GM21447 (cell line): ENCODE data around the gene SWI5.
A peak's percentile ranks its signal among the peaks of the same experiment; 100 is the strongest.

Experiments used
- ATAC-seq: cut with Tn5 transposase; IDR thresholded peaks from one replicate; pipeline ENCODE4 v1.9.1; 2021; ENCODE audit not compliant: unreplicated experiment

Gene SWI5

GRCh38 chr9:128314697-128315096 is 38.6 kb downstream of the SWI5 start:
- no peak for ATAC-seq

DNA sequence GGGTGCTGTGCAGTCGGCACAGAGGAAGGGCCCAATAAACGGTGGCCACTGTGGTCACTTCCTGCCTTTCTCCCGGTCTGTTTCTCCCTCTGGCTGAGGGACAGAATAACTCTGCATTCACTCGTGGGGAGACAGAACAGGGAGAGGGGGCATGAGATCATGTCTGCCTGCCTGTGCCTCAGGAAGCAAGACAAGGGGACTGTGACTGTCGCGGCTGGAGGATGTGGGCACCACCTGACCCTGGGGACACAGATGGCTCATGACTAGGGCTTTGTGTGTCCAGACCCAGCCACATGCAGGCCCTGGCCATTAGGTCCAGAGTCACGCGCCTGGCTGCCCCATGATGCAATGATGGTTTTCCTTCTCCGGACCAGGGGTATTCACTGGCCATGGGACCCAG is 40.3 kb downstream of the SWI5 start:
- no peak for ATAC-seq

- ATAC-seq: no peak
These were observed 41.6 kb downstream of the SWI5 start for GRCh38 chr9:128317629-128318028.

GRCh38 chr9:128321343-128321742 is 45.3 kb downstream of the SWI5 start:
- no peak for ATAC-seq

GRCh38 chr9:128321879-128322403 is 45.9 kb downstream of the SWI5 start:
- ATAC-seq: peak; percentile 21

DNA sequence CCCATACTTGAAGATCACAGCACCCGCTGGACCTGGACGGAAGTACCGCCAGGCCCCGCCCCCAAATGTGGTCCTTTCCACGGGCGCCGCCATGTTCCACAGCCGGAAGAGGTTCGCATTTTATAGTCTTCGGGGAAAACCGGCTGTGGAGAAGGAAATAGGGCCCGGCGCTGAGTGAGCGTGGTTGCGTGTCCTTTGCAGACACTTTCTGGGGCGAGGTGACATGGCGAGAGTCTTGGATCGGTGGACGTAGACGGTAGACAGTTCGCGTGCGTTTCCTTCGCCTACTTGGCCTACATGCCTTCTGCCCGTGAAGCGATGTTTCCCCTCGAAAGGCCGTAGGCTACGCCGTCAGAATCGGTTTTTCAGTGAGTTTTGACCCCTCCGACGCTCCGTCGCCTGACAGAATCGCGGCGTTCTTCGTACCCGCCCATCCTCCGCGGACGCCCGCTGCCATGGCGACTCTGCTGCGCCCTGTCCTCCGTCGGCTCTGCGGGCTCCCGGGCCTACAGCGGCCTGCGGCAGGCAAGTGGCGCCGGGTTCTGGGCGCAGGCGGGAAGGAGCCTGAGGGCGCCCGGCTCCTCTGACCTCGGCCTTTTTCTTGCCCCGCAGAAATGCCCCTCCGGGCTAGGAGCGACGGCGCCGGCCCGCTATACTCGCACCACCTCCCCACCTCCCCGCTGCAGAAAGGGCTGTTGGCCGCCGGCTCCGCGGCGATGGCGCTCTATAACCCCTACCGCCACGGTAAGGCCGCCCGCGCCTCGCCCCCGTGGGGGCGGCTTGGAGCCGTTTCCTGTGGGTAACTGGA is 46.5 kb downstream of the SWI5 start, which contains the start of the genes COQ4 and TRUB2:
Gene COQ4 (plus strand): TSS at position 436 of the 808 bp plus-strand sequence. CDS start 20 bp downstream, at position 456.
Gene TRUB2 (minus strand): TSS at position 44 of the 808 bp plus-strand sequence. CDS start 39 bp downstream, at position 5.
- ATAC-seq: peak; percentile 80

- ATAC-seq: no peak
These were observed 47.2 kb downstream of the SWI5 start for GRCh38 chr9:128323212-128323730.

DNA sequence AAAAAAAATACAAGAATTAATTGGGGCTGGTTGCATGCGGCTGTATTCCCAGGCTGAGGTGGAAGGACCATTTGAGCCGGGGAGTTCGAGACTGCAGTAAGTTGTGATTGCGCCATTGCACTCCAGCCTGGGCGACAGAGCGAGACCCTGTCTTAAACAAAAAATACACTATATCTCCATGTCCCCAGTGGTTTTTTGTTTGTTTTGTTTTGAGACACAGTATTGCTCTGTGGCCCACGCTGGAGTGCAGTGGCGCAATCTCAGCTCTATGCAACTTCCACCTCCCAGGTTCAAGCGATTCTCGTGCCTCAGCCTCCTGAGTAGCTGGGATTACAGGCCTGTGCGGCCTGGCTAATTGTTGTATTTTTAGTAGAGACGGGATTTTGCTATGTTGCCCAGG is 47.7 kb downstream of the SWI5 start:
- no peak for ATAC-seq

DNA sequence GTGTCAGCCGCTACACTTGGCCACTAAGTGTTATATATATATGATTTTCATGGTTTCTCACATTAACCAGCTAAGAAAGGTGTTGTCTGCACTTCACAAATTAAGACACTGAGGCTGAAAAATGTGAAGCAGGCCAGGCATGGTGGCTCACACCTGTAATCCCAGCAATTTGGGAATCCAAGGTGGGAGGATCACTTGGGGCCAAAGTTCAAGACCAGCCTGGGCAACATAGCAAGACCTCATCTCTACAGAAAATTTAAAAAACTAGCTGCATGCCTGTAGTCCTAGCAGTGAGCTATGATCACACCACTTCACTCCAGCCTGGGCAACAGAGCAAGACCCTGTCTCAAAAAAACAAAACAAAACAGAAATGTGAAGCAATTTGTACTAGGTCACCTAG is 48.3 kb downstream of the SWI5 start:
- no peak for ATAC-seq

DNA sequence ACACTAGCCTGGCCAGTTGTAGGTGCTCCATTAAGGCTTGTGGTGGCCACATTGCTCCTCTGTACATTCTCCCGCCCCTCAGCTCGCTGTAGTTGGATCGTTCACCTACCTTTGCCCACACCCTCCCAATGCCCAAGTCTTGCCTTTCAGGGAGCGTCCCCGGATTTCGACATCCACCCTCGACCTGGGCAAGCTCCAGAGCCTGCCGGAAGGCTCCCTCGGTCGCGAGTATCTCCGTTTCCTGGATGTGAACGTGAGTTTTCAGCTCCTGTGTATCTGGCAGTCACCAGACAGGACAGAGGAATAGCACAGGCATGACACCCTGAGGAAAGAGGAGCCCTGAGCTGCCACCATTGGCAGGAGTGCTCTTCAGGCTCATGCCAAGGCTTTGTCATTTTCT is 49.6 kb downstream of the SWI5 start:
- ATAC-seq: no peak

GRCh38 chr9:128333451-128333869 is 57.4 kb downstream of the SWI5 start:
- no peak for ATAC-seq

GRCh38 chr9:128335161-128335560 is 59.1 kb downstream of the SWI5 start:
- ATAC-seq: no peak

GRCh38 chr9:128335914-128336313 is 59.8 kb downstream of the SWI5 start:
- ATAC-seq: no peak

DNA sequence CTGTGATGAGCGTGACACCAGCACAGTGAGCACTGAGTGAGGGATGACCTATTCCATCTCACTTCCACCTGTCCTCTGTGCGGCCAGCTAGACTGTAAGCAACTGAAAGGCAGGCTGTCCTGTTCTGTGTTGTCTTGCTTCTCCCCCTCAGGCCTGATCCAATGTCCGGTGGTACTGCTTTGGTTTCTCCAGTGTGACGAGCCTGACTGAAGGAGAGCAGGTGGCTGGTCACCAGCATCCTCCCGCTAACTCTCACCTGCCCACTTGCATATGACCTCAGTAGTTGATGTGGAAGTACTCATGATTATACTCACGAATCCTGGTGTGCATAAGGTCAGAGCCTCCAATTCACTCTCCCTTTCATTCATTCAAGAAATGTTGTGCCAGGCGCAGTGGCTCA is 61.9 kb downstream of the SWI5 start:
- no peak for ATAC-seq
